RWPE2 (cell line): ENCODE data around the gene ADCY2.
A peak's percentile ranks its signal among the peaks of the same experiment; 100 is the strongest.

Source experiments
- ATAC-seq: fragments of 200-7000 bp; cut with Tn5 transposase; 3 replicates; pipeline ENCODE4 v1.9.1; 2021; ENCODE audit warnings: low read depth
- DNase-seq: peaks from one replicate; pipeline ENCODE4 v3.0.0-alpha.2; 2020; ENCODE audit warnings: low spot score
- H3K27ac ChIP-seq: fragments of 450-650 bp; 2 replicates; pipeline ENCODE4 v1.5.1; 2017; ENCODE audit warnings: mild to moderate bottlenecking; ENCODE audit not compliant: poor library complexity, severe bottlenecking
- H3K27me3 ChIP-seq: fragments of 250-450 bp; sonication (Bioruptor Pico); 2 replicates; pipeline ENCODE4 v1.5.1; 2021; ENCODE audit warnings: mild to moderate bottlenecking, moderate library complexity; ENCODE audit not compliant: insufficient read depth, poor library complexity, severe bottlenecking
- H3K36me3 ChIP-seq: fragments of 250-450 bp; sonication (Bioruptor Pico); 2 replicates; pipeline ENCODE4 v1.5.1; 2020; ENCODE audit warnings: low read depth, mild to moderate bottlenecking, moderate library complexity
- H3K4me1 ChIP-seq: fragments of 250-450 bp; sonication (Bioruptor Pico); 2 replicates; pipeline ENCODE4 v1.5.1; 2021; ENCODE audit warnings: mild to moderate bottlenecking, moderate library complexity; ENCODE audit not compliant: insufficient read depth, poor library complexity, severe bottlenecking
- H3K4me3 ChIP-seq: fragments of 250-450 bp; sonication (Bioruptor Pico); 2 replicates; pipeline ENCODE4 v1.5.1; 2021; ENCODE audit warnings: mild to moderate bottlenecking, moderate library complexity; ENCODE audit not compliant: severe bottlenecking
- H3K9me3 ChIP-seq: fragments of 250-450 bp; sonication (Bioruptor Pico); 2 replicates; pipeline ENCODE4 v1.5.1; 2021; ENCODE audit warnings: mild to moderate bottlenecking, moderate library complexity; ENCODE audit not compliant: severe bottlenecking
- CTCF ChIP-seq: fragments of 450-650 bp; IDR thresholded peaks from one replicate; pipeline ENCODE4 v1.5.1; 2017; ENCODE audit warnings: mild to moderate bottlenecking, moderate library complexity; ENCODE audit not compliant: poor library complexity, severe bottlenecking

The ADCY2 gene

GRCh38 chr5:7857361-7857760, 461.4 kb downstream of the ADCY2 start:
- Histone ChIP-seq H3K36me3 (peaks cover 40% of the 10 kb centered on the region), H3K27ac (no peak overlapping the region), H3K4me1 (no peaks in the 10 kb centered on the region), H3K4me3 (no peak overlapping the region), H3K27me3 (no peaks in the 10 kb centered on the region), H3K9me3 (no peaks in the 10 kb centered on the region)
- ATAC-seq, result peak; percentile 14; the same call in 1 of the 3 replicates
- no peak for TF ChIP-seq CTCF
- DNase-seq, result no peak

GRCh38 chr5:7857926-7858632, 462.1 kb downstream of the ADCY2 start:
- Histone ChIP-seq H3K27me3 (no peaks in the 10 kb centered on the region), H3K27ac (no peak overlapping the region), H3K9me3 (no peaks in the 10 kb centered on the region), H3K4me3 (no peak overlapping the region), H3K4me1 (no peaks in the 10 kb centered on the region), H3K36me3 (peaks cover 47% of the 10 kb centered on the region)
- TF ChIP-seq CTCF, result no peak
- ATAC-seq (peak; percentile 44; the same call in 1 of the 3 replicates), DNase-seq (no peak)

- H3K36me3 ChIP-seq, result peaks cover 60% of the 10 kb centered on the region
- H3K4me1 ChIP-seq, result peaks cover 14% of the 10 kb centered on the region
- no peak overlapping the region for H3K4me3 ChIP-seq
Measured at GRCh38 chr5:7866196-7866595, 470.3 kb downstream of the ADCY2 start.

GRCh38 chr5:7867260-7867659, 471.3 kb downstream of the ADCY2 start:
- no peak for TF ChIP-seq CTCF
- H3K4me3 ChIP-seq, result no peak overlapping the region
- H3K27me3 ChIP-seq, result no peaks in the 10 kb centered on the region
- H3K9me3 ChIP-seq, result no peaks in the 10 kb centered on the region
- peaks cover 14% of the 10 kb centered on the region for H3K4me1 ChIP-seq
- no peak for DNase-seq
- H3K27ac ChIP-seq, result no peak overlapping the region
- H3K36me3 ChIP-seq, result peaks cover 60% of the 10 kb centered on the region
- no peak for ATAC-seq

More at GRCh38 chr5:7866196-7866595, 470.3 kb downstream of the ADCY2 start:
- TF ChIP-seq CTCF, result no peak
- ATAC-seq, result no peak
- Histone ChIP-seq H3K27ac (no peak overlapping the region), H3K9me3 (no peaks in the 10 kb centered on the region), H3K27me3 (no peaks in the 10 kb centered on the region)
- no peak for DNase-seq

- no peak overlapping the region for H3K27ac ChIP-seq
Measured at GRCh38 chr5:7868427-7868772, 472.5 kb downstream of the ADCY2 start.

More at GRCh38 chr5:7868427-7868772, 472.5 kb downstream of the ADCY2 start:
- Histone ChIP-seq H3K4me3 (peak overlapping the region; percentile 94), H3K4me1 (peaks cover 14% of the 10 kb centered on the region), H3K9me3 (no peaks in the 10 kb centered on the region), H3K36me3 (peaks cover 60% of the 10 kb centered on the region), H3K27me3 (no peaks in the 10 kb centered on the region)
- ATAC-seq (peak; percentile 12), DNase-seq (no peak)
- TF ChIP-seq CTCF, result no peak
